SK-N-SH (cell line): ENCODE data around the gene OCSTAMP.

Experiments used
- EP300 ChIP-seq, 2 experiments: IDR thresholded peaks; 2 replicates each; pipeline versions ENCODE4 v1.4.0 to v1.6.1; 2012; ENCODE audit warnings: borderline replicate concordance in 1 of 2, low read depth in 1 of 2, low read length in 1 of 2
- FOSL2 ChIP-seq: IDR thresholded peaks from 2 replicates; pipeline ENCODE4 v1.4.0; 2012; ENCODE audit warnings: low read depth, mild to moderate bottlenecking, moderate library complexity, borderline replicate concordance
- JUND ChIP-seq: IDR thresholded peaks from 2 replicates; pipeline ENCODE4 v1.4.0; 2012
- MXI1 ChIP-seq: IDR thresholded peaks from 2 replicates; pipeline ENCODE4 v1.6.1; 2012; ENCODE audit warnings: mild to moderate bottlenecking, low read depth, low read length, improper control_type of control experiment
- POLR2AphosphoS5 ChIP-seq: IDR thresholded peaks from 2 replicates; pipeline ENCODE4 v1.6.1; 2012; ENCODE audit warnings: low read depth, low read length
- RCOR1 ChIP-seq: fragments of 150-350 bp; IDR thresholded peaks from 2 replicates; pipeline ENCODE4 v1.6.1; 2017; ENCODE audit warnings: antibody characterized with exemption, low read length
- RFX5 ChIP-seq: IDR thresholded peaks from 2 replicates; pipeline ENCODE4 v1.6.1; 2012; ENCODE audit warnings: mild to moderate bottlenecking, improper control_type of control experiment, low read length
- SIN3A ChIP-seq: IDR thresholded peaks from 2 replicates; pipeline ENCODE4 v1.6.1; 2012; ENCODE audit warnings: low read depth, mild to moderate bottlenecking, low read length, moderate library complexity, borderline replicate concordance
- TAF1 ChIP-seq: IDR thresholded peaks from 2 replicates; pipeline ENCODE4 v1.6.1; 2012; ENCODE audit warnings: low read depth, mild to moderate bottlenecking, low read length, moderate library complexity, borderline replicate concordance
- TCF12 ChIP-seq: IDR thresholded peaks from 2 replicates; pipeline ENCODE4 v1.4.0; 2012
- YY1 ChIP-seq: IDR thresholded peaks from 2 replicates; pipeline ENCODE4 v1.4.0; 2012; ENCODE audit warnings: low read depth, mild to moderate bottlenecking
- TF ChIP-seq, protein P1 (sequence below): fragments of 200-600 bp; sonication (generic); IDR thresholded peaks from 2 replicates; pipeline ENCODE4 v1.6.1; 2017; ENCODE audit warnings: antibody characterized with exemption, mild to moderate bottlenecking, moderate library complexity
- TF ChIP-seq, protein P2 (sequence below): IDR thresholded peaks from 2 replicates; pipeline ENCODE4 v1.4.0; 2012; ENCODE audit warnings: low read depth
- TF ChIP-seq, protein P3 (sequence below): IDR thresholded peaks from 2 replicates; pipeline ENCODE4; 2012

DNA sequence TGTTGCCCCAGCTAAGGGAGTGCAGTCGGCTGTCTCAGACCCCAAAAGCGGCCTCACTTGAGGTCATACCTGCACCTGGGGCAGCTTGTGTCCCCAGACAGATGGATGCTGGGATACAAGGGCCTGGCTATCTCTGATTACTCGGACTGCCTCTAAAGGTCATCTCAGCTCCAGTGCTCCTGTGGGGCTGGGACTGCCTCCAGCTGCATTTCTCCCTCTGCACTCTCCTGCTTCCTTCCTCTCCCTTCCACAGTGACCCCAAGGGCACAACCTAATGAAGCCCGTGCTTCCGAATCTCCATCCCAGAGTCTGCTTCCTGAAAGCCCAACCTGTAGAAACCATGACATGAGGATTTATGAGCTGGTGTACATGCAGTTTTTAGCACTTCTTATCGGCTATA lies 22.8 kb upstream of the OCSTAMP start:
- no peak for TF ChIP-seq SIN3A
- TF ChIP-seq, protein P1, sequence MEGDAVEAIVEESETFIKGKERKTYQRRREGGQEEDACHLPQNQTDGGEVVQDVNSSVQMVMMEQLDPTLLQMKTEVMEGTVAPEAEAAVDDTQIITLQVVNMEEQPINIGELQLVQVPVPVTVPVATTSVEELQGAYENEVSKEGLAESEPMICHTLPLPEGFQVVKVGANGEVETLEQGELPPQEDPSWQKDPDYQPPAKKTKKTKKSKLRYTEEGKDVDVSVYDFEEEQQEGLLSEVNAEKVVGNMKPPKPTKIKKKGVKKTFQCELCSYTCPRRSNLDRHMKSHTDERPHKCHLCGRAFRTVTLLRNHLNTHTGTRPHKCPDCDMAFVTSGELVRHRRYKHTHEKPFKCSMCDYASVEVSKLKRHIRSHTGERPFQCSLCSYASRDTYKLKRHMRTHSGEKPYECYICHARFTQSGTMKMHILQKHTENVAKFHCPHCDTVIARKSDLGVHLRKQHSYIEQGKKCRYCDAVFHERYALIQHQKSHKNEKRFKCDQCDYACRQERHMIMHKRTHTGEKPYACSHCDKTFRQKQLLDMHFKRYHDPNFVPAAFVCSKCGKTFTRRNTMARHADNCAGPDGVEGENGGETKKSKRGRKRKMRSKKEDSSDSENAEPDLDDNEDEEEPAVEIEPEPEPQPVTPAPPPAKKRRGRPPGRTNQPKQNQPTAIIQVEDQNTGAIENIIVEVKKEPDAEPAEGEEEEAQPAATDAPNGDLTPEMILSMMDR, result no peak
- TF ChIP-seq MXI1, result no peak
- TF ChIP-seq RFX5, result no peak
- no peak for TF ChIP-seq EP300 (IDR thresholded peaks at IDR 0.05; ENCODE audit: borderline replicate concordance in 1 of 2, low read depth in 1 of 2, low read length in 1 of 2)
- TF ChIP-seq, protein P2, sequence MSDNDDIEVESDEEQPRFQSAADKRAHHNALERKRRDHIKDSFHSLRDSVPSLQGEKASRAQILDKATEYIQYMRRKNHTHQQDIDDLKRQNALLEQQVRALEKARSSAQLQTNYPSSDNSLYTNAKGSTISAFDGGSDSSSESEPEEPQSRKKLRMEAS, result no peak
- TF ChIP-seq POLR2AphosphoS5, result no peak
- no peak for TF ChIP-seq TAF1
- no peak for TF ChIP-seq RCOR1
- no peak for TF ChIP-seq FOSL2
- no peak for TF ChIP-seq JUND
- TF ChIP-seq, protein P3, sequence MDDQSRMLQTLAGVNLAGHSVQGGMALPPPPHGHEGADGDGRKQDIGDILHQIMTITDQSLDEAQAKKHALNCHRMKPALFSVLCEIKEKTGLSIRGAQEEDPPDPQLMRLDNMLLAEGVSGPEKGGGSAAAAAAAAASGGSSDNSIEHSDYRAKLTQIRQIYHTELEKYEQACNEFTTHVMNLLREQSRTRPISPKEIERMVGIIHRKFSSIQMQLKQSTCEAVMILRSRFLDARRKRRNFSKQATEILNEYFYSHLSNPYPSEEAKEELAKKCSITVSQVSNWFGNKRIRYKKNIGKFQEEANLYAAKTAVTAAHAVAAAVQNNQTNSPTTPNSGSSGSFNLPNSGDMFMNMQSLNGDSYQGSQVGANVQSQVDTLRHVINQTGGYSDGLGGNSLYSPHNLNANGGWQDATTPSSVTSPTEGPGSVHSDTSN, result no peak
- TF ChIP-seq YY1, result no peak
- no peak for TF ChIP-seq TCF12
